Chondrocyte (in vitro differentiated cells): ENCODE results near the gene LSP1. TPM values are rescaled to one million over a fixed set of nuclear protein-coding genes. Genes with fewer than 3 reads are reported as not detected.

Source experiments
- DNase-seq: peaks from one replicate; pipeline ENCODE4 v3.0.0; 2021; ENCODE audit warnings: mixed read lengths, low spot score
- H3K27ac Mint-ChIP-seq: one replicate; pipeline ENCODE4 v1.8.0; 2021; ENCODE audit warnings: mild to moderate bottlenecking, moderate library complexity, mixed read lengths; ENCODE audit not compliant: unreplicated experiment
- H3K27me3 Mint-ChIP-seq: 2 replicates; pipeline ENCODE4 v1.8.0; 2021; ENCODE audit warnings: low read depth, mixed read lengths
- H3K36me3 Mint-ChIP-seq: 2 replicates; pipeline ENCODE4 v1.8.0; 2021; ENCODE audit warnings: low read depth, mixed read lengths
- H3K4me1 Mint-ChIP-seq: 2 replicates; pipeline ENCODE4 v1.8.0; 2021; ENCODE audit warnings: low read depth, mild to moderate bottlenecking, mixed read lengths
- H3K4me3 Mint-ChIP-seq: one replicate; pipeline ENCODE4 v1.8.0; 2021; ENCODE audit warnings: mild to moderate bottlenecking, moderate library complexity, mixed read lengths; ENCODE audit not compliant: unreplicated experiment
- H3K9me3 Mint-ChIP-seq: 2 replicates; pipeline ENCODE4 v1.8.0; 2021; ENCODE audit warnings: low read depth, mixed read lengths
- total RNA-seq: library from RNA; stranded (reverse); gene quantifications from 3 replicates; pipeline ENCODE4 v1.2.1, GENCODE V29; 2021
- TF ChIP-seq, protein P1 (sequence below): fragments of 200-600 bp; sonication (generic); IDR thresholded peaks from 2 replicates; pipeline ENCODE4 v1.5.0; 2021; ENCODE audit warnings: antibody characterized with exemption, mild to moderate bottlenecking, moderate library complexity

The LSP1 gene
- total RNA-seq, 1 donor from 2014 or later: 7.4 TPM

DNA sequence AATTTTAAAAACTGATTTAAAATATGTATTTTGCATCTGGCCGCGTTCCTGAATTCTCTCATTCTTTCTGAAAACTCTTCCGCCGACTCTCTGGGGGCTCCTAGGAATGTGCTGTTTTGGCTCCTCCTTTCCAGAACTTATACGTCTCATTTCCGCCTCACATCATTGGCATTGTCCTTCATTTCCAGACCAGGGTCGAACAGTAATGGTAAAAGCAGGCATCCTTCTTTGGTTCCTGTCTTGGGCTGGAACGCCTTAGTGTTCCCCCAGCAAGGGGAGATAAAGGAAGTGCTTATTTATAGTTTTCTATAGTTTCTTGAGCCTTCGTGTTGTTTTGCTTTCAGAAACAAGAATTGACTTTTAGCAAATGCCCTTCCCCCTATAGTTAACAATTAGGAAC, 55.7 kb downstream of the LSP1 start:
- no peaks in the 10 kb centered on the region for H3K36me3 Mint-ChIP-seq

DNA sequence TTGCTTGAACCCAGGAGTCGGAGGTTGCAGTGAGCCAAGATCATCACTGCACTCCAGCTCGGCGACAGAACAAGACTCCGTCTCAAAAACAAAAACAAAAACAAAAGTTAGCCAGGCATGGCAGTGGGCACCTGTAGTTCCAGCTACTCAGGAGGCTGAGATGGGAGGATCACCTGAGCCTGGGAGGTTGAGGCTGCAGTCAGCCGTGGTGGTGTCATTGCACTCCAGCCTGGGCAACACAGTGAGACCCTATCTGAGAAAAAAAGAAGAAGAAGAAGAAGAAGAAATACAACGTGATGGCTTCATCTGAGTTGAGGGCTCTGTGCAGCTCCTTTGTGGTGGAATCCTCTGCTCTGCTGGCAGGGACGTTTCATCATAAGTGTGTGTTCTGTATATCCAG, 56.6 kb downstream of the LSP1 start:
- TF ChIP-seq, protein P1, sequence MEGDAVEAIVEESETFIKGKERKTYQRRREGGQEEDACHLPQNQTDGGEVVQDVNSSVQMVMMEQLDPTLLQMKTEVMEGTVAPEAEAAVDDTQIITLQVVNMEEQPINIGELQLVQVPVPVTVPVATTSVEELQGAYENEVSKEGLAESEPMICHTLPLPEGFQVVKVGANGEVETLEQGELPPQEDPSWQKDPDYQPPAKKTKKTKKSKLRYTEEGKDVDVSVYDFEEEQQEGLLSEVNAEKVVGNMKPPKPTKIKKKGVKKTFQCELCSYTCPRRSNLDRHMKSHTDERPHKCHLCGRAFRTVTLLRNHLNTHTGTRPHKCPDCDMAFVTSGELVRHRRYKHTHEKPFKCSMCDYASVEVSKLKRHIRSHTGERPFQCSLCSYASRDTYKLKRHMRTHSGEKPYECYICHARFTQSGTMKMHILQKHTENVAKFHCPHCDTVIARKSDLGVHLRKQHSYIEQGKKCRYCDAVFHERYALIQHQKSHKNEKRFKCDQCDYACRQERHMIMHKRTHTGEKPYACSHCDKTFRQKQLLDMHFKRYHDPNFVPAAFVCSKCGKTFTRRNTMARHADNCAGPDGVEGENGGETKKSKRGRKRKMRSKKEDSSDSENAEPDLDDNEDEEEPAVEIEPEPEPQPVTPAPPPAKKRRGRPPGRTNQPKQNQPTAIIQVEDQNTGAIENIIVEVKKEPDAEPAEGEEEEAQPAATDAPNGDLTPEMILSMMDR: no peak
- no peaks in the 10 kb centered on the region for H3K9me3 Mint-ChIP-seq

More for the DNA sequence above, 55.7 kb downstream of the LSP1 start:
- TF ChIP-seq, protein P1: no peak
- no peaks in the 10 kb centered on the region for H3K9me3 Mint-ChIP-seq
- H3K27me3 Mint-ChIP-seq: peaks cover 6% of the 10 kb centered on the region
- peak overlapping the region; percentile 65 for H3K27ac Mint-ChIP-seq
- no peak for DNase-seq
- H3K4me3 Mint-ChIP-seq: peak overlapping the region; percentile 17
- peaks cover 13% of the 10 kb centered on the region for H3K4me1 Mint-ChIP-seq

DNA sequence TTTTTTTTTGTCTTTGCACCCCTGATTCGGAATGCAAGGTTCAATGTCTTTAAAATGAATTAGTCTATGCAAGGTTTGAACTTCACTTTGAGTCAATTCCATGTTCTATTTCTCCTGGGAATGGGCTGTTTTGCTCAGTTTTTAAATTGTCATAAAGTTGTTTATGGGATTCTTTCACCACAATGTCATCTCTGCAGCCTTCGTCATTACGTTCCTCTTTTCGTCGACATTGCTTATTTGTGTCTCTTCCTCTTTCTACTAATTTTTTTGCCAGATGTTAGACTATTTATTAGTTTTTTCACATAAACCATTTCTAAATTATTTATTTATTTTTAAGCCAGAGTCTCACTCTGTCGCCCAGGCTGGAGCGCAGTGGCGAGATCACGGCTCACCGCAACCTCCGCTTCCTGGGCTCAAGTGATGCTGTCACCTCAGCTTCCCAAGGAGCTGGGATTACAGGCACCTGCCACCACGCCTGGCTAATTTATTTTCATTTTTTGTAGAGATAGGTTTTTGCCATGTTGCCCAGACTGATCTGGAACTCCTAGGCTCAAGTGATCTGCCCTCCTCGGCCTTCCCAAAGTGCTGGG, 59.5 kb downstream of the LSP1 start:
- Mint-ChIP-seq H3K9me3 (no peaks in the 10 kb centered on the region), H3K27me3 (peaks cover 13% of the 10 kb centered on the region), H3K4me1 (peaks cover 13% of the 10 kb centered on the region), H3K36me3 (peaks cover 4% of the 10 kb centered on the region), H3K27ac (no peak overlapping the region), H3K4me3 (no peak overlapping the region)
- TF ChIP-seq, protein P1: no peak
- DNase-seq: peak; percentile 17

More for the DNA sequence above, 56.6 kb downstream of the LSP1 start:
- H3K36me3 Mint-ChIP-seq: peaks cover 2% of the 10 kb centered on the region
- H3K4me3 Mint-ChIP-seq: no peak overlapping the region
- H3K4me1 Mint-ChIP-seq: peaks cover 13% of the 10 kb centered on the region
- H3K27ac Mint-ChIP-seq: no peak overlapping the region
- peaks cover 12% of the 10 kb centered on the region for H3K27me3 Mint-ChIP-seq
- DNase-seq: peak; percentile 12

DNA sequence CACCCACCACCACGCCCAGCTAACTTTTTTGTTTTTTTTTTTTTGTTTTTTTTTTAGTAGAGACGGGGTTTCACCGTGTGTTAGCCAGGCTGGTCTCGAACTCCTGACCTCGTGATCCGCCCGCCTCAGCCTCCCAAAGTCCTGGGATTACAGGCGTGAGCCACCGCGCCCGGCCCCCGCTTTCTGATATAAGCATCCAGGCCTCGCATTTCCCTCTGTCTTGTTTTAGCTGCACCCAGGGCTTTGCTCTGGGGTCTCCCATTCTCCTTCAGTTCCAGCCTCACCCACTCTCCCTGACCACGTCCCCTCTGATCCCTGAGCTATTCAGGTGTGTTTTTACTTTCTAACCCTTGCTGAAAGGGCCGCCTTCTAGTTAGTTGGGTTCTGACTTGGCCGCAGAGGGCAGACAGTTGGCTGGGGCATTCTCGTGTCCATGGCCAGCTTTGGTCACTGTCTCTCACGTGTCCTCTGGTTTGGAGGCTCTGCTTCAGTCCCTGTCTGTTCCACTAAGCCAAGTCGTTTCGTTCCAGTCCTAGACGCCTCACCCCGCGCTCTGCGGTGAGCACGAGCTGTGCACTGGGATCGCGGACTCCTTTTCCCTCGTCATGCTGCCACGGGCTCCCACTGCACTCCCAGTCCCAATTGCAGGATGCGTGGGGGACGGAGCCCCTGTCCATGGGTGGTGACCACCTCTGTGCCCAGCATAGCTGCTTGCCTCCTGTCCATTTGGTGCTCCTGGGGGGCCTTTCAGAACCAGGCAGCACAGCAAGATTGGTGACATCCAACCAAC, 60.6 kb downstream of the LSP1 start:
- TF ChIP-seq, protein P1: no peak
- no peak overlapping the region for H3K4me3 Mint-ChIP-seq
- H3K27me3 Mint-ChIP-seq: peaks cover 9% of the 10 kb centered on the region
- H3K36me3 Mint-ChIP-seq: peaks cover 4% of the 10 kb centered on the region
- no peak overlapping the region for H3K27ac Mint-ChIP-seq
- H3K9me3 Mint-ChIP-seq: no peaks in the 10 kb centered on the region
- peaks cover 4% of the 10 kb centered on the region for H3K4me1 Mint-ChIP-seq
- DNase-seq: peak; percentile 74

DNA sequence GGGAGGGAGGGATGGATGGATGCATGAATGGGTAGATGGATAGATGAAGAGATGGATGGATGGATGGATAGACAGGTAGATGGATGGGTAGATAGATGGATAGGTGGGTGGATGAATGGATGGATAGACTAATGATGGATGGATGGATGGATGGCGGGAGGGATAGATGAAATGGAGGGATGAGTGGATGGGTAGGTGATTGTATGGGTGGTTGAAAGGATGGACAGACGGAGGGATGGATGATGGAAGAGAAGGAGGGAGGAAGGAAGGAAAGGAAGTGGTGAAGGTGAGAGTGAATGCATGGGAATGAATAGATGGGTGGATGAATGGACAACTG, 62.9 kb downstream of the LSP1 start:
- H3K36me3 Mint-ChIP-seq: peaks cover 4% of the 10 kb centered on the region
- peaks cover 2% of the 10 kb centered on the region for H3K4me1 Mint-ChIP-seq
- TF ChIP-seq, protein P1: no peak
- no peak for DNase-seq
- no peak overlapping the region for H3K4me3 Mint-ChIP-seq
- no peaks in the 10 kb centered on the region for H3K9me3 Mint-ChIP-seq
- peaks cover 8% of the 10 kb centered on the region for H3K27me3 Mint-ChIP-seq
- no peak overlapping the region for H3K27ac Mint-ChIP-seq
